Tibial artery (tissue), 4 donors: ENCODE results near the gene ANKLE2.
A peak's percentile ranks its signal among the peaks of the same experiment; 100 is the strongest.

ENCODE experiments used
- DNase-seq, 2 donors: peaks; one replicate each; pipeline ENCODE4 v3.0.0-alpha.2; 2019
- H3K27ac ChIP-seq, 2 donors: fragments of 200-600 bp; sonication (generic) in 1 of 2; 1 replicate in 1 of 2; 2 replicates in 1 of 2; pipeline ENCODE4 v1.5.1; 2018 to 2019; ENCODE audit warnings: mild to moderate bottlenecking in 1 of 2
- H3K27me3 ChIP-seq, 2 donors: fragments of 200-600 bp; sonication (generic) in 1 of 2; one replicate each; pipeline versions ENCODE4 v1.5.1 to v1.6.0; 2016 to 2019
- H3K36me3 ChIP-seq, 3 donors: fragments of 200-600 bp; sonication (generic) in 2 of 3; one replicate each; pipeline ENCODE4 v1.5.1; 2016 to 2019; ENCODE audit warnings: mild to moderate bottlenecking in 2 of 3
- H3K4me1 ChIP-seq, 4 donors: fragments of 200-600 bp; sonication (generic) in 2 of 4; 1 replicate in 3 of 4; 2 replicates in 1 of 4; pipeline ENCODE4 v1.5.1; 2016 to 2019
- H3K4me3 ChIP-seq, 2 donors: fragments of 200-600 bp; sonication (generic) in 1 of 2; 1 replicate in 1 of 2; 2 replicates in 1 of 2; pipeline ENCODE4 v1.5.1; 2018 to 2019; ENCODE audit warnings: mild to moderate bottlenecking in 2 of 2
- H3K9me3 ChIP-seq, 3 donors: fragments of 200-600 bp; sonication (generic) in 1 of 3; one replicate each; pipeline ENCODE4 v1.5.1; 2016 to 2019
- CTCF ChIP-seq, 2 experiments: fragments of 200-600 bp in 1 of 2; fragments of 450-650 bp in 1 of 2; IDR thresholded peaks; one replicate each; pipeline ENCODE4 v1.5.1; 2017 to 2019; ENCODE audit warnings: antibody characterized with exemption in 2 of 2, mild to moderate bottlenecking in 1 of 2, moderate library complexity in 1 of 2
- intact Hi-C: fragments of 100-400 bp; cut with DNase I; formaldehyde crosslinking; loops from one replicate; pipeline ENCODE4 v1.15.0; 2023; ENCODE audit warnings: low total_unique reads

Gene ANKLE2

DNA sequence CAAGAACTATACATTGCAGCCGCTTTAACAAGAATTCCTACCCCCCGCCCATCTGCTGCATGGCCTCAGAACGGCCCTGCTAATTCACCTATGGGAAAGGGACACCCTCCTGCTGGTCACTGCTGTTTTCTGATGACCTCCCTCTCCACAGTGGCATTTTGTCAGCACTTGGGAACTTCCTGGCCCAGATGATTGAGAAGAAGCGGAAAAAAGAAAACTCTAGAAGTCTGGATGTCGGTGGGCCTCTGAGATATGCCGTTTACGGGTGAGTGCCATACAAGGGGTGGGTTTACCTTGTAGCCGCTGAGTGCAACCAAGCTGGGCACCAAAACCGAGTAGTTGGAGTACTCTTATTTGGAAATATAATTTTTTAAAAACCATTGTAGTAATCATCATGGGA is 71.5 kb downstream of the ANKLE2 start:
- Histone ChIP-seq H3K4me3 (no peak overlapping the region), H3K36me3 (peaks cover 0 to 12% (median 0%) of the 10 kb centered on the region in 3 donors), H3K4me1 (peaks cover 0 to 26% (median 14%) of the 10 kb centered on the region in 4 donors), H3K9me3 (no peaks in the 10 kb centered on the region), H3K27ac (no peak overlapping the region), H3K27me3 (no peaks in the 10 kb centered on the region)
- TF ChIP-seq CTCF (IDR thresholded peaks at IDR 0.05) = no peak
- intact Hi-C loops = no loop called here
- no peak for DNase-seq

- no peak for TF ChIP-seq CTCF (IDR thresholded peaks at IDR 0.05)
- H3K4me1 ChIP-seq = peaks cover 0 to 26% (median 14%) of the 10 kb centered on the region in 4 donors
- no peak overlapping the region for H3K4me3 ChIP-seq
- no peak for DNase-seq
- peaks cover 0 to 10% (median 0%) of the 10 kb centered on the region in 3 donors for H3K36me3 ChIP-seq
- intact Hi-C loops = loop anchor here (10.0 kb wide), 1 partner anchor 136 kb away; the partner anchor contains the start of gene GOLGA3
- no peaks in the 10 kb centered on the region for H3K9me3 ChIP-seq
- no peak overlapping the region for H3K27ac ChIP-seq
- no peaks in the 10 kb centered on the region for H3K27me3 ChIP-seq
Measured at GRCh38 chr12:132689227-132689626, 72.4 kb downstream of the ANKLE2 start.

GRCh38 chr12:132687211-132688164 is 74.1 kb downstream of the ANKLE2 start, which contains the start of the genes POLE and PXMP2:
TSS of gene POLE (minus strand) at chr12:132687342. CDS start at chr12:132687315, 27 bp downstream.
TSS of gene PXMP2 (plus strand) at chr12:132687587. CDS start at chr12:132687671, 84 bp downstream.
- H3K27ac ChIP-seq = peak within 1 kb of the TSS; percentile 79 to 81
- intact Hi-C loops = loop anchor here (2.0 to 10.0 kb wide), 2 partner anchors 23 to 137 kb away; partner anchors contain the start of genes GOLGA3 and PGAM5
- H3K4me3 ChIP-seq = peak within 1 kb of the TSS; percentile 93 to 95

GRCh38 chr12:132686825-132687210 is 74.8 kb downstream of the ANKLE2 start:
- H3K4me1 ChIP-seq = peaks cover 0 to 26% (median 14%) of the 10 kb centered on the region in 4 donors
- intact Hi-C loops = loop anchor here (2.0 to 10.0 kb wide), 2 partner anchors 24 to 138 kb away; partner anchors contain the start of genes GOLGA3 and PGAM5
- H3K27me3 ChIP-seq = no peaks in the 10 kb centered on the region
- H3K4me3 ChIP-seq = peak overlapping the region; percentile 93 to 95
- TF ChIP-seq CTCF (IDR thresholded peaks at IDR 0.05) = no peak
- H3K9me3 ChIP-seq = no peaks in the 10 kb centered on the region
- peak overlapping the region; percentile 79 to 81 for H3K27ac ChIP-seq
- DNase-seq = no peak
- H3K36me3 ChIP-seq = peaks cover 0 to 10% (median 0%) of the 10 kb centered on the region in 3 donors

More at GRCh38 chr12:132687211-132688164, 74.1 kb downstream of the ANKLE2 start, which contains the start of the genes POLE and PXMP2:
- Histone ChIP-seq H3K27me3 (no peaks in the 10 kb centered on the region), H3K9me3 (no peaks in the 10 kb centered on the region), H3K36me3 (peaks cover 0 to 10% (median 0%) of the 10 kb centered on the region in 3 donors), H3K4me1 (peaks cover 0 to 26% (median 14%) of the 10 kb centered on the region in 4 donors)
- peak in 1 of 2 experiments; percentile 6 for TF ChIP-seq CTCF (IDR thresholded peaks at IDR 0.05)
- DNase-seq = peak; percentile 95 to 98

GRCh38 chr12:132685400-132685799 is 76.2 kb downstream of the ANKLE2 start:
- intact Hi-C loops = loop anchor here (10.0 kb wide), 1 partner anchor 139 kb away; the partner anchor contains the start of gene GOLGA3
- no peak for DNase-seq

More at GRCh38 chr12:132685400-132685799, 76.2 kb downstream of the ANKLE2 start:
- peaks cover 0 to 26% (median 14%) of the 10 kb centered on the region in 4 donors for H3K4me1 ChIP-seq
- no peak overlapping the region for H3K4me3 ChIP-seq
- H3K27me3 ChIP-seq = no peaks in the 10 kb centered on the region
- peaks cover 0 to 7% (median 0%) of the 10 kb centered on the region in 3 donors for H3K36me3 ChIP-seq
- no peak overlapping the region for H3K27ac ChIP-seq
- H3K9me3 ChIP-seq = no peaks in the 10 kb centered on the region
- TF ChIP-seq CTCF (IDR thresholded peaks at IDR 0.05) = no peak
